Measurements from ENCODE around the gene PACS2.

PACS2 gene

DNA sequence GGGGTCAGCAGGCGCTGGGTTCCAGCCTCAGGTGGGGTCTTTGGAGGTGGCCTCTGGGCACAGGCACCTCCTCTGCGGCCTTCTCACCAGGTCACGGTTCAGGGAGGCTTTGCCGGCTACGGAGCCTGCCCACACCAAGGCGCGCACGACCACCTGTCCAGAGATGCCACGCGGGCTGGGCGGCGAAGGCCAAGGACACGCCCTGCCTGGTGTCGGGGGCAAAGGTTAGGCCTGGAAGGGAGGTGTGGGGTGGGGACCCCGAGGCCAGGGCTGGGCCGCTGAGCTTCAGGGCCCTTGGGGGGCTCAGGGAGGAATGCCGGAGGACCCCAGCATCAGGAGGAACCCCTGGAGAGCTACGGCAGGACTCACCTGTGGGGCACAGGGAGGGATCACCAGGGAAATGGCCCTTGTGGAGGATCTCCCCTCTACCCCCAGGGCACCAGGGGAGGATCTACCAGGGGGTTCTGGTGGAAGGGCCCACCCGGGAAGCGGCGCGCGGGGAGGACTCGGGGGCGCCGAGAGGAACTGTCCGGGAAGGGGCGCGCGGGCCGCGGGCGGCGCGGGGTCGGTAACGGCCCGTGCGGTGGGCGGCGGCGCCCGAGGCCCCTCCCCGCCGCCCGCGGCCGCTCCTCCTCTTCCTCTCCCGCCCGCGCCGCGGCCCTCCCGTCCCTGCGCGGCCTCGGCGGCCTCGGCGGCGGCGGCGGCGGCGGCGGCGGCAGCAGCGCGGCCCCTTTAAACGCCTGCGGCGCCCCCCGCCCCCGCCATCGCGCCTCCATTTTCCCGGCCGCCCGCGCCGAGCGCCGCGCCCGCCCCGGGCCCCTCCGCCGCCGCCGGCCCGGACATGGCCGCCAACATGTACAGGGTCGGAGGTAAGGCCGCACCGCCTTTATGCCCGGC lies 104.9 kb downstream of the PACS2 start, which contains the start of gene MTA1:
Gene MTA1 (plus strand): TSS at position 633 of the 897 bp plus-strand sequence. CDS start 209 bp downstream, at position 842.
- no peaks in the 10 kb centered on the region for H3K9me3 ChIP-seq (ENCODE audit: severe bottlenecking)
- peaks cover 35% of the 10 kb centered on the region for H3K36me3 ChIP-seq
- peak within 1 kb of the TSS; percentile 89 for H3K27ac ChIP-seq
- no peak for DNase-seq
- H3K4me3 ChIP-seq (ENCODE audit: low read depth, low read length), result peak within 1 kb of the TSS; percentile 91
- TF ChIP-seq, protein P1, sequence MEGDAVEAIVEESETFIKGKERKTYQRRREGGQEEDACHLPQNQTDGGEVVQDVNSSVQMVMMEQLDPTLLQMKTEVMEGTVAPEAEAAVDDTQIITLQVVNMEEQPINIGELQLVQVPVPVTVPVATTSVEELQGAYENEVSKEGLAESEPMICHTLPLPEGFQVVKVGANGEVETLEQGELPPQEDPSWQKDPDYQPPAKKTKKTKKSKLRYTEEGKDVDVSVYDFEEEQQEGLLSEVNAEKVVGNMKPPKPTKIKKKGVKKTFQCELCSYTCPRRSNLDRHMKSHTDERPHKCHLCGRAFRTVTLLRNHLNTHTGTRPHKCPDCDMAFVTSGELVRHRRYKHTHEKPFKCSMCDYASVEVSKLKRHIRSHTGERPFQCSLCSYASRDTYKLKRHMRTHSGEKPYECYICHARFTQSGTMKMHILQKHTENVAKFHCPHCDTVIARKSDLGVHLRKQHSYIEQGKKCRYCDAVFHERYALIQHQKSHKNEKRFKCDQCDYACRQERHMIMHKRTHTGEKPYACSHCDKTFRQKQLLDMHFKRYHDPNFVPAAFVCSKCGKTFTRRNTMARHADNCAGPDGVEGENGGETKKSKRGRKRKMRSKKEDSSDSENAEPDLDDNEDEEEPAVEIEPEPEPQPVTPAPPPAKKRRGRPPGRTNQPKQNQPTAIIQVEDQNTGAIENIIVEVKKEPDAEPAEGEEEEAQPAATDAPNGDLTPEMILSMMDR (IDR thresholded peaks at IDR 0.05; ENCODE audit: low read depth, low read length), result no peak
- no peaks in the 10 kb centered on the region for H3K27me3 ChIP-seq (ENCODE audit: insufficient read depth, low read depth, severe bottlenecking)

DNA sequence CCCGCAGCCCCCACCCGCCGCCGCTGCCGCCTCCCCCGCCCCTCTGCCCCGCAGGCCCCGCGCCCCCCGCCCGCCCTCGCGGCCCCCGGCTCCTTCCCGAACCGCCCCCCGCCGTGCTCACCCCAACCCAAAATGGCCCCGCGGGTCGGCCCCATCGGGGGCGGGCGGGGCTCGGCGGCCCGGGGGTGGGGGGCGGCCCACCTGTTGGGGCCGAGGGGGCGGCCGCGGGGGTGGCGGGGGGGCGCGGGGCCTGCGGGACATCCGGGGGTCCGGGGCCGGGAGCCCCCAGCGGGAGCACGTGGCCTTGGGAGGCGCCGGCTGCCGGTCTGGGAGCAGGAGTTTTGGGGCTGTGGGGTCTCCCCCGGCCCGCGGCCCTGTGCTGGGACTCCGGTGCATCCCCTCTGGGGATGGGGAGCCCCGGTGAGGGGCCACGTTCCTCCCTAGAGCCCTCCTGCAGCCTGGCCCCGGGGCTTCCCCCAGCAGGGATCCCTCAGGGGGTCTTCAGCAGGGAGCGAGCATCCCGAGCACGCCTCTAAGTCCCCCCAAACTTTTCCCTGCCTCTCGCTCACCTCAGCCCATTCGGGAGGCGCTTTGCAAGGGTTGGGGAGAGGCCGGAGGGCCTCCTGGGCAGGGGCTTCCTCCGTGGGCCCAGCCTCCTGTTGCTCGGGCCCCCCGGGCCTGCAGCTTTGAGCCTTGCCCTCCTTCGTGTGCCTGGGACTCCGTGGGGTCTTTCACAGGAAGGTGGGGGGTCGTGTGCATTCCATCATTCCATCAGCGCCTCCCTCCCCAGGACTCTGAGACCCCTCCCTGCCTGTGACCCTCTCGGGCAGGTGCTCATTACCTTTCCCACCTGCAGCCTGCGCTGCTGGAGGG lies 105.8 kb downstream of the PACS2 start:
- Histone ChIP-seq H3K27me3 (ENCODE audit: insufficient read depth, low read depth, severe bottlenecking) (no peaks in the 10 kb centered on the region), H3K9me3 (ENCODE audit: severe bottlenecking) (no peaks in the 10 kb centered on the region), H3K27ac (peak overlapping the region; percentile 73), H3K4me3 (ENCODE audit: low read depth, low read length) (peak overlapping the region; percentile 70), H3K36me3 (peaks cover 42% of the 10 kb centered on the region)
- DNase-seq, result no peak
- TF ChIP-seq, protein P1 (IDR thresholded peaks at IDR 0.05; ENCODE audit: low read depth, low read length), result no peak

DNA sequence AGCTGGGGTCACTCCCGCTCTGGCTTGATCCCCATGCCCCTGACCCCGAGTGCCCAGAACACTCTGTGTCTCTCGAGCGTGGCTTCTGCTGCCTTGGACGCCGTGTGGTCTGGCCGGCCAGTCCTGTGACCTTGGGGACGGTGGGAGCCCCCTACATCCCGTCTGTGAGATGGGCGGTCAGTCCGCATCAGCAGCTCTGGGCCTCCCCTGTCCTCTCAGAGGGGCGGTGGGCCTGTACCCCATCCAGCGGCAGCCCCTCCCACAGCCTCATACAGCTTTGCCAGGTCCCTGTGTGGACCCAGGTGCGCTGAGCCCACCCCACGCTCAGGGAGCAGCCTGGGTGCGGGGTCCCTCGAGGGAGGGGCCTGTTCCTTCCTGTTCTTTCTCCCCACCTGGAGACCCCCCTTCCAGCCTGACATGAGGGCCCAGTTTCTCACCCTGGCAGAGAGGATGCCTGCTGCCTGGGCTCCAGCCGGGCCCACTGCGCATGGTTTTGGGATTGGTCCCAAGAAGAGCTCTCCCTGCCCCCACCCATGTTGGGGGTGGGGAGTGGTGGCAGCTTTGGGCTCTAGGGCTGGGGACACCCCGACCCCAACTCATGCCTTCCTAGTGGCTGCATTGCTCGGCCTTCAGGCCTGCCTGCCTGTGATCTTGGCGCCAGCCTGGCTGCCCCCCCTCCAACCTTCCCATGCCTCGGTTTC lies 106.6 kb downstream of the PACS2 start:
- no peak for DNase-seq

DNA sequence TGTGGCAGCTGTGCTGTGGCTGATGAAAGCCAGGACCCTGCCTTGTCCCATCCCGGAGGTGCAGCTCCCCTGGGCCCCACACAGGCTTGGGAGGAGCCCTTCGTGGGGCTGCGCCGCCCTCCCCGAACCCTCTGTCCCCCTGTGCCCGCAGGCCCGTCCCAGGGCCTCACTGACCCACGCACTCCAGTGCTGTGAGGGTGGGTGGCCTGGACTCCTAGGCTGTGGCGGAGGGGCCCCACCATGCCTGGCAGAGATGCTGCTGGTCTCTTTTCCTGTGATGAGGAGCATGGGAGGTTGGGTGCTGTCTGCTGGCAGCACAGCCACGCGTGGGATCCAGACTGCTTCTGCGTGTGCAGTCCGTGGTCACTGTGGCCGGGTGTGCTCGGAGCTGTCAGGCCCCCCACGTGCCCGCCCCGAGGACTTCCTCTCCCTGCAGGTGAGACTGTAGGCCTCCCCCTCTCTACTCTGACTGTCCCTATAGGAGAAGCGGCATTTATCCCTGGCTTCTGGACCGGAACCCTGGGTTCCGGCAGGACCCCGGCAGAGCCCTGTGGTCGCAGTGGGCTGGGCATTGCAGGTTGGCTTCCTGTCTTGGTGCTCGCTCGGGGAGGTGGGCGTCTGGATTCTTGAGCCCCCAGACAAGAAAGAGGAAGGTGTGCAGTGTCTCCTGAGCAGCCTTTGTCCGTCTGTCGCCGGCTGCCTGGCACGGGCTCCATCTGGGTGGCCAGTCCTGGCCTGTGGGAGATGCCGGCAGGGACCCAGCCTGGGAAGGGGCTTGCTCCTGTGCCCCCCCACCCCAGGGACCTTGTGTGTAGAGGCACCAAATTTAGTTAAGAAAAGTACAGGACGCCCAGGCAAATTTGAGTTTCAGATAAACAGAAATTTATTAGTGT lies 107.4 kb downstream of the PACS2 start:
- Histone ChIP-seq H3K36me3 (peaks cover 48% of the 10 kb centered on the region), H3K4me3 (ENCODE audit: low read depth, low read length) (no peak overlapping the region), H3K27ac (no peak overlapping the region)

More for the DNA sequence above, 106.6 kb downstream of the PACS2 start:
- peaks cover 42% of the 10 kb centered on the region for H3K36me3 ChIP-seq
- TF ChIP-seq, protein P1 (IDR thresholded peaks at IDR 0.05; ENCODE audit: low read depth, low read length), result no peak
- no peaks in the 10 kb centered on the region for H3K27me3 ChIP-seq (ENCODE audit: insufficient read depth, low read depth, severe bottlenecking)
- no peaks in the 10 kb centered on the region for H3K9me3 ChIP-seq (ENCODE audit: severe bottlenecking)
- peak overlapping the region; percentile 70 for H3K4me3 ChIP-seq (ENCODE audit: low read depth, low read length)
- H3K27ac ChIP-seq, result no peak overlapping the region; the same call in 1 of the 2 replicates

More for the DNA sequence above, 107.4 kb downstream of the PACS2 start:
- Histone ChIP-seq H3K9me3 (ENCODE audit: severe bottlenecking) (no peaks in the 10 kb centered on the region), H3K27me3 (ENCODE audit: insufficient read depth, low read depth, severe bottlenecking) (no peaks in the 10 kb centered on the region)
- DNase-seq, result no peak
- TF ChIP-seq, protein P1 (IDR thresholded peaks at IDR 0.05; ENCODE audit: low read depth, low read length), result no peak
